Muscle of leg (tissue), 9 donors: Measurements from ENCODE around the gene PLTP. TPM values are rescaled to one million over a fixed set of nuclear protein-coding genes. Genes with fewer than 3 reads are reported as not detected.

Experiments
- polyA plus RNA-seq, 8 donors: library from polyadenylated mRNA; unstranded; fragments of 120-200 nt; gene quantifications; one replicate each; pipeline versions ENCODE4 v1.2.1 to v1.2.3, GENCODE V29; 2013; ENCODE audit warnings: inconsistent platforms in 1 of 8, low replicate concordance in 1 of 8; ENCODE audit not compliant: insufficient read length in 8 of 8, insufficient read depth in 1 of 8
- total RNA-seq: library from RNA; stranded (reverse); fragments of 120-200 nt; gene quantifications from one replicate; pipeline ENCODE4 v1.2.4, GENCODE V29; 2013

PLTP gene
- total and polyA plus RNA-seq, 9 donors, result 13.0 to 39.4 (median 23.9) TPM

Other genes with a start within 250 kb of the PLTP start
- not detected for gene WFDC11, start 241.9 kb downstream of the PLTP start, total RNA-seq
- under 1 TPM in 1 of 8 donors, not detected in 7; 0.21 TPM for gene WFDC11, start 241.9 kb downstream of the PLTP start, polyA plus RNA-seq
- gene WFDC13, start 210.1 kb downstream of the PLTP start, total RNA-seq, result not detected
- not detected for gene WFDC13, start 210.1 kb downstream of the PLTP start, polyA plus RNA-seq
- gene WFDC10B, start 207.1 kb downstream of the PLTP start, total RNA-seq, result not detected
- gene WFDC10B, start 207.1 kb downstream of the PLTP start, polyA plus RNA-seq, result not detected
- not detected for gene SPINT4, start 189.8 kb downstream of the PLTP start, total RNA-seq
- gene SPINT4, start 189.8 kb downstream of the PLTP start, polyA plus RNA-seq, result not detected
- gene WFDC3, start 120.3 kb downstream of the PLTP start, total RNA-seq, result 0.62 TPM
- 1 to 10 TPM in 4 of 8 donors, under 1 TPM in 4; 0.31 to 2.4 (median 0.92) TPM for gene WFDC3, start 120.3 kb downstream of the PLTP start, polyA plus RNA-seq
- 18.1 TPM for gene DNTTIP1, start 120.2 kb downstream of the PLTP start, total RNA-seq
- 10 to 100 TPM; 34.7 to 45.1 (median 43.2) TPM for gene DNTTIP1, start 120.2 kb downstream of the PLTP start, polyA plus RNA-seq
- gene UBE2C, start 99.5 kb downstream of the PLTP start, total RNA-seq, result 23.1 TPM
- 10 to 100 TPM; 31.6 to 50.4 (median 44.8) TPM for gene UBE2C, start 99.5 kb downstream of the PLTP start, polyA plus RNA-seq
- 3,356 TPM for gene TNNC2, start 84.8 kb downstream of the PLTP start, total RNA-seq
- 1,000 to 10,000 TPM; 3,151 to 8,511 (median 6,761) TPM for gene TNNC2, start 84.8 kb downstream of the PLTP start, polyA plus RNA-seq
- 29.5 TPM for gene SNX21, start 78.4 kb downstream of the PLTP start, total RNA-seq
- gene SNX21, start 78.4 kb downstream of the PLTP start, polyA plus RNA-seq, result 10 to 100 TPM; 20.0 to 25.4 (median 22.1) TPM
- 19.7 TPM for gene ACOT8, start 54.8 kb downstream of the PLTP start, total RNA-seq
- 10 to 100 TPM; 16.8 to 22.5 (median 18.4) TPM for gene ACOT8, start 54.8 kb downstream of the PLTP start, polyA plus RNA-seq
- gene ZSWIM3, start 54.5 kb downstream of the PLTP start, total RNA-seq, result 5.6 TPM
- gene ZSWIM3, start 54.5 kb downstream of the PLTP start, polyA plus RNA-seq, result 1 to 10 TPM; 3.1 to 4.1 (median 3.3) TPM
- gene ZSWIM1, start 30.9 kb downstream of the PLTP start, total RNA-seq, result 5.1 TPM
- 10 to 100 TPM in 4 of 8 donors, 1 to 10 TPM in 4; 8.1 to 12.3 (median 9.8) TPM for gene ZSWIM1, start 30.9 kb downstream of the PLTP start, polyA plus RNA-seq
- gene SPATA25, start 24.5 kb downstream of the PLTP start, total RNA-seq, result 5.7 TPM
- 1 to 10 TPM; 4.1 to 9.3 (median 5.0) TPM for gene SPATA25, start 24.5 kb downstream of the PLTP start, polyA plus RNA-seq
- 15.0 TPM for gene NEURL2, start 20.9 kb downstream of the PLTP start, total RNA-seq
- gene NEURL2, start 20.9 kb downstream of the PLTP start, polyA plus RNA-seq, result 10 to 100 TPM; 10.3 to 18.8 (median 16.0) TPM
- gene CTSA, start 20.8 kb downstream of the PLTP start, total RNA-seq, result 38.9 TPM
- 10 to 100 TPM; 60.7 to 97.4 (median 68.5) TPM for gene CTSA, start 20.8 kb downstream of the PLTP start, polyA plus RNA-seq
- 9.4 TPM for gene PCIF1, start 22.5 kb upstream of the PLTP start, total RNA-seq
- gene PCIF1, start 22.5 kb upstream of the PLTP start, polyA plus RNA-seq, result 10 to 100 TPM; 23.4 to 31.7 (median 27.9) TPM
- 7.8 TPM for gene ZNF335, start 60.0 kb upstream of the PLTP start, total RNA-seq
- gene ZNF335, start 60.0 kb upstream of the PLTP start, polyA plus RNA-seq, result 10 to 100 TPM in 4 of 8 donors, 1 to 10 TPM in 4; 8.2 to 12.4 (median 10.3) TPM
- gene MMP9, start 96.8 kb upstream of the PLTP start, total RNA-seq, result 0.13 TPM
- gene MMP9, start 96.8 kb upstream of the PLTP start, polyA plus RNA-seq, result 1 to 10 TPM in 1 of 8 donors, under 1 TPM in 7; 0.13 to 1.1 (median 0.38) TPM
- gene SLC12A5, start 117.1 kb upstream of the PLTP start, total RNA-seq, result 0.13 TPM
- 1 to 10 TPM in 6 of 8 donors, under 1 TPM in 2; 0.87 to 2.3 (median 1.3) TPM for gene SLC12A5, start 117.1 kb upstream of the PLTP start, polyA plus RNA-seq
- 19.3 TPM for gene NCOA5, start 177.8 kb upstream of the PLTP start, total RNA-seq
- 10 to 100 TPM; 25.4 to 39.4 (median 31.1) TPM for gene NCOA5, start 177.8 kb upstream of the PLTP start, polyA plus RNA-seq
- gene CD40, start 206.2 kb upstream of the PLTP start, total RNA-seq, result 6.0 TPM
- 1 to 10 TPM; 5.2 to 7.5 (median 6.0) TPM for gene CD40, start 206.2 kb upstream of the PLTP start, polyA plus RNA-seq